ENCODE data around the gene CFTR.
"Not testable (repeated sequence)": the region's sequence is repeated elsewhere in the genome, so short reads cannot be mapped to it uniquely, and the experiment has no call there.

Gene CFTR

DNA sequence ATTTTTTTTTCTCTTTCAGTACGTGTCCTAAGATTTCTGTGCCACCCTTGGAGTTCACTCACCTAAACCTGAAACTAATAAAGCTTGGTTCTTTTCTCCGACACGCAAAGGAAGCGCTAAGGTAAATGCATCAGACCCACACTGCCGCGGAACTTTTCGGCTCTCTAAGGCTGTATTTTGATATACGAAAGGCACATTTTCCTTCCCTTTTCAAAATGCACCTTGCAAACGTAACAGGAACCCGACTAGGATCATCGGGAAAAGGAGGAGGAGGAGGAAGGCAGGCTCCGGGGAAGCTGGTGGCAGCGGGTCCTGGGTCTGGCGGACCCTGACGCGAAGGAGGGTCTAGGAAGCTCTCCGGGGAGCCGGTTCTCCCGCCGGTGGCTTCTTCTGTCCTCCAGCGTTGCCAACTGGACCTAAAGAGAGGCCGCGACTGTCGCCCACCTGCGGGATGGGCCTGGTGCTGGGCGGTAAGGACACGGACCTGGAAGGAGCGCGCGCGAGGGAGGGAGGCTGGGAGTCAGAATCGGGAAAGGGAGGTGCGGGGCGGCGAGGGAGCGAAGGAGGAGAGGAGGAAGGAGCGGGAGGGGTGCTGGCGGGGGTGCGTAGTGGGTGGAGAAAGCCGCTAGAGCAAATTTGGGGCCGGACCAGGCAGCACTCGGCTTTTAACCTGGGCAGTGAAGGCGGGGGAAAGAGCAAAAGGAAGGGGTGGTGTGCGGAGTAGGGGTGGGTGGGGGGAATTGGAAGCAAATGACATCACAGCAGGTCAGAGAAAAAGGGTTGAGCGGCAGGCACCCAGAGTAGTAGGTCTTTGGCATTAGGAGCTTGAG, at the start of gene CFTR:
Gene CFTR (plus strand): TSS at position 801 of the 830 bp plus-strand sequence. CDS start 70 bp downstream, outside the sequence.
- FAIRE-seq, result no peak

DNA sequence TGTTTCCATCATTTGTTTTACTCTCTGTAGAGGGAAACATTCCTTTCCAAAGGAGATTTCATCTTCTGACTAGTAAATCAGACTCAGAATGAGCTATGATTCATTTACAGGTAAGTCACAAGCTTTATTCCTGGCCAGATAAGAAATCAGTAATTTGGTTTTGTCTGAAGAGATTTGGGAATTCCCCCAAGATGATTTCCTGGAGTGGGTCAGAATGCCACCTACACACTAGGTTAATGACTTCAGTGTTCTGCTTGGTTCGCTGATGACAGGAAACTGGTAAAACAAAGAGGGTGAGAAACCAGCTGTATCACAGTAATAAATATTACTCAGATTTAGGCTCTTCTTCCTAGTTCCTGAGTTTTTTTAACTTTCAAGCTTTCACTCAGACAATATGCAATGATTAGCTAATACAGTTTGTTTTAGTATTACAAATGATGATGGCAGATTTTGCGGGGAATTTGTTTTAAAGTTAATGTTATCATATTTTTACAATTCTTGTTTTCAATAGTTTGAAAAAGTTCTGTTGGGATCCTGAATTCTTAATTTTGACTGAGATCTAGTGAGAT, 44.3 kb upstream of the CFTR start:
- no peak for FAIRE-seq

DNA sequence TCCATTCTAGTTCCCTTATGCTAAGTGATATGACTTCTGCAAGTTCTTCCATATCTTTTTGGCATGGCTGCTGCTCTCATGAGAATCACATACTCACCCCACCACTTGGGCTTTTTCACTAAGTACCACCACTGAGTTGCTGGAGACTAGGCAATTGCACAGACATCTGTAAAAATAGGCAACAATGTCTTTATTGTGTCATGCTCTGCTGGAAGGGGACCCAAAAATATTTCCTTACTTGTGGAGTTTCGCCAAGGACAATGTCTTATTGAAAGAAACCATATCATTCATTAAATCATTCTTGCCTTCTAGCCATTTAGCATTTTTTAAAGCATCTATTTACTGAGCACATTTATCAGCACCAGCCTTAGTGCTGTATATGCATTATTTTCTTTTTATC, 35.2 kb upstream of the CFTR start:
- no peak for FAIRE-seq

DNA sequence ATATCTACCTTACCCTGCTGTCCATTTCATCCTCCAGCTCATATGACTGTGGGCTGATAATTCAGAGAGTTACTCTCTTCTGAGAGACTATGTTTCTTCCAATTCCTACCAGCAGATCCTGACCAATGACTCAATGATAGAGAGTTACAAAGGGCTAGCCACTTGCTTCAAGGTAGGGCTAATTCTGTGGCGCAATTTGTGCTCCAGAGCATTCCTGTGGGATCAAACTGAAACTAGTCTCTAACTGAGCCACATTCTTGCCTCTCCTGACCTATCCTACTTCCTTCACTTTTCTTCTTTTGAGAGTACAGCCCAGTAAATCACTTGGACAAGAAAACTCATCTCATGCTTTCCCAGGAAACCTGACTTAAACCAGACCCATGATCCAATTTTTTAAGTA, 34.6 kb upstream of the CFTR start:
- no peak for FAIRE-seq

DNA sequence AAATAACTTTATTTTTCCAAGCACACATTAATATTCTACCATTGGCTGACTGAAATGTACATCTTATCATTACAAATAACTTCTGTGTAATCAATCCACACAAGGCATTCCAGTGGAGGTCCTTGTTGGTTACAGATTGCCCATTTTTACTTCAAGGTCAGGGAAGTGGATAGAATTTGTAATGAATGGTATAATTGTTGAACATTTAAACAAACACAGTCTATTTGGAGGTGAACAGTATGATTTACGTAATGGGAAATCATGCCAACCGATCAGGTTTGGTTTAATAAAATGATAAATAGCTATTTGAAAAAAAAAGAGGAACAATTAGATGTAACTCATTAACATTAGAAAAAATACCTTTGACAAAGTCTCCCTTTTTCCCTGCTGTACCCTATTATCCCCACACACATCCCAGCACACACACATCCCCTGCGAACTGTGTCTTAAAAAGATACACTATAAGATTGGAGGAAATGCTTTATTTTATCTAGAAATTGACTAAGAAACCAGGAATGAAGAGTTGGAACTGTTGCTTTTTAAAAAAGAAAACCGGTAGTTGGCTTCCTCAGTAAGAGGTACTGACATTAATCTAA, 33.5 kb upstream of the CFTR start:
- FAIRE-seq, result no peak

DNA sequence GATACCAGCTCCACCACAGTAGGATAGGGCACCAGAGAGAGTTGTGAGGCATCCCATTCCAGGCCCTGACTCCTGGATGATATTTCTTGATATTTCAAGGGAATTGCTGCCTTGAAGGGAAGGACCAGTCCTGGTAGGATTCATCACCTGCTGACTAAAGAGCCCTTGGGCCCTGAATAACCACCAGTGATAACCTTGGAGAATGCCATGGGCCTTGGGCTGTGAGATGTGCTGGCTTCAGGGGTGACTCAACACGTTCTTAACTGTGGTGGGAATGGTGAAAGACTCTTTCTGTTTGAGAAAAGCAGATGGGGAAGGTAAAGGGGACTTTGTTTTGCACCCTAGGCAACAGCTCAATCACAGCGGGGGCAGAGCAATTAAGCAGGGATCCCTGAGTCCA, 31.2 kb upstream of the CFTR start:
- no peak for FAIRE-seq

DNA sequence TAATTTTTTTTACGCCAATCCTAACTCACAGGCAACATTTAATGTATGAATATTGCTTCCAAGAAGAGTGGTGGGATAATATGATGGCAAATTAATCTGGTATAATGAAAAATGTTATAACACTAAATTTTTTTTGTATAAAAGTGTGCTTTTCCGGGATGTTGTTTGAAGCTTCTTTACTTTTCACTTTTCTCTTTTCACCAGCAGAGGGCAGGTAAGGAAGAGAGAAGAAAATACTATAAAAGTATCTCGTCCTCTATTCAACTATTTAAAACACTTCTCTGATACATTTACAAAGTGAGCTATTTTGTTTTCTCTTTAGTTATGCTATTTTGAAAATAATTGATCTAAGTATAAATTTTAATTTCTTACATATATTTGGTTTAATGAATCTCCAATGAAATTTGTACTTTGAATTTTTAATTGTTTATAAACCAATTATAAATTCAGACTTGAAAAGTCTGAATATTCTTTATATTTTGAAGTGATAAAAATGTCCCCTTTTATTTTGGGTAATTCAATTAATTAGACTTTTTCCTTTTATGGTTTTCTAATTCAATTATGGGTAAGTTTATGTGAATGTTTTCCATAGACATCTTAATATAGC, 20.7 kb upstream of the CFTR start:
- peak; percentile 94 for FAIRE-seq

DNA sequence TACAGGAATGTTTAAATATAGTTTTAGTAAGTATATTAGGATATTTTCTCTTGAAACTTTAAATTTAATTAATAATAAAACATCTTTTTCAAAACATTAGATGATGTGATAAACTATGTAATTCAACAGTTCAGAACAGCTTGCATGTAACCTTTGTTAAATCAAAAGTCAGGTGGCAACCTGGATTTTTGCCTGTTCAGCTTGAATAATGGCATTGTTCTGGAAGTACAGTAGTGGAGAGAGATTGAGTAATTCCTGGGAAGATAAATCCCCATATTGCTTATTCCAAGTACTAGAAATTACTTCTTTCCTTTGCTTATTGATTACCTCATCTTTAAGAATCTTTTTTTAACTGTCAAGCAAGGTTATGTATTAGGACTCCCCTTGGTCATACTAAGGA, 20.1 kb upstream of the CFTR start:
- FAIRE-seq, result no peak

DNA sequence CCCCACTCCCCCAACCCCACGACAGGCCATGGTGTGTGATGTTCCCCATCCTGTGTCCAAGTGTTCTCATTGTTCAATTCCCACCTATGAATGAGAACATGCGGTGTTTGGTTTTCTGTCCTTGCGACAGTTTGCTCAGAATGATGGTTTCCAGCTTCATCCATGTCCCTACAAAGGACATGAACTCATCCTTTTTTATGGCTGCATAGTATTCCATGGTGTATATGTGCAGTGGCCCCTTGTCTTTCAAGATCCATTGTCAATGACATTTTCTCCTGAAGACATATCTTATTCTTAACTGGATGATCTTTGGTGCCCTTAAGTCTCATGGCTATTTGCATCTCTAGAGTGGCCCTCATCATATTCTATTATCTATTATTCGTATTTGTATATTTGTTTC, 19.0 kb upstream of the CFTR start:
- not testable (repeated sequence) for FAIRE-seq

DNA sequence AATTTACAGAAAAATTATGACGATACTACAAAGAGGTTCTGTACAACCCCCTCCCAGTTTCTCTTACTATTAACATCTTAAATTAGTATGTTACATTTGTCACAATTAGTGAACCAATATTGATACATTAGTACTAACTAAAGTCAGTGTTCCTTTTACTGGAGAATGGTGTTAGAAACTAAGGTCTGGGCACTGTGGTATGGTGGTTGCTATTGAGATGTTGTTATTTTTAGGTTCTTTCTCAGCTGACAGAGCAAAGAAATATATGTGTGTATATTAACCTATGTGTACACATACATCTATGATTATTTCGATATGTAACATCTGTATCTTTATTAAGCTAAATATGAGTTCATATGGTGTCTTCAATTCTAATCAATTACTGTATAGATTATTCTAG, 11.7 kb upstream of the CFTR start:
- FAIRE-seq, result no peak

DNA sequence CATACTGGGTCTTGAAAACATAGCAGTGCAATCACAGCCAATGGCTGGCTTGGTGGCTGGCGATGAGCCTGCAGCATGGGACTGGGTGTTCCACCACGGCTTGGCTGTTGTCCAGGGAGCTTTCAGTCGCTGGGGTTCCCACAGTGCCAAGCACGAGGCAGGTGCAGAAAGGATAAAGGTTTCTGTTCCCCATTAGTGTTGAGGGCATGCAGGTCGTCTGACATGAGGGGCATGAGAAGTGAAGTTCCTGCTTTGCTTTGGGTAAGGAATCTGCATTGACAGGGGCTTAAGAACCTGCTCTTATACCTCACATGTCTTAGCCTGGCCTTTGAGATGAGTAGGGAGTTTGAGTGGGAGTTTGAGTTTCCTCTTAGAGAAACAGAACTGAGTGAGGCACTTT, 9.0 kb upstream of the CFTR start:
- no peak for FAIRE-seq

DNA sequence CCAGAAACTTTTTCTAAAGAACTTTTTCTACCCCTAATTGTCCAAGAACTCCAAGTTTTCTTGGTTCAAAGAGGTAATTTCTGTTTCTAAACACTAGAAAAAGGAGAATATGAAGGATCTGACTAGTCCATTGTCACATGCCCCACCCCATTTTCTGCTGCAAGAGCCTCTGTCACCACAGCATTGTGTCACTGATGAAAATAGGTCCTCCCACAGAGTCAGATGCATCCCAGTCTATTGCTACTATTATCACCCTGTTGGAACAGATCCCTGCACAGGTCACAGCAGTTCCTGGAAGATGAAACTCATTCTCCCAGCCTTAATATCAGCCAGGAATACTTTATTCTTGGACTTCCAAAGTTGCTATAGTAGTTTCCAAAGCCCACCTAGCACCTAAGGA, 7.5 kb upstream of the CFTR start:
- no peak for FAIRE-seq

DNA sequence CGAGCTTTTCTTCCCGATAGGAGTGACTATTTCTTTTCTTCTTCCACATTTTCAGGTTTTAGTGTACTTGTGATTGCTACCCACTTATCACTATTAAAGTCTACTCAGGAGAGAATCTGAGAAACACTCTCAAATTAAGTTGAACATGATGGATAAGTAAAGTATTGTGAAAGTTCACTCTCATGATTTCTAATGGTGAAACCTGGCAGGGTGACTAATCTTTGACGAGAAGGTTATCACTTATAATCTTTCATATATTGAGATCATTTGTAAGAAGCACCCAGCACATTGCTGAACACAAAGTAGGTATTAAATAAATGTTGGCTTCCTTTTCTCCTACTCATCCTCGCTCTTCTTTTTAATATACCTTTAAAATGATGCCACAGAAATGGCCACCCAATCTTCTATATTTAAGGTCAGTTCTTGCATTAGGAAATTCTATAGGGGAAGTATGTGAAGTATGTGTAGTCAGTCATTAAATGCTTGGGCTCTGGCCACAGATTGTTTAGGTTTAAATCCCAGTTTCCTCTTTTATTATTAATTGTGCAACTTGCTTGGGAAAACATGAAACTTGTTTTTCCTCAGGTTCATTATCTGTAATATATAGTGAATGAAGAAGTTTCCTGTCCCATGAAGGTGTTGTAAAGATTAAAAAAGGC, 3.1 kb upstream of the CFTR start:
- no peak for FAIRE-seq

DNA sequence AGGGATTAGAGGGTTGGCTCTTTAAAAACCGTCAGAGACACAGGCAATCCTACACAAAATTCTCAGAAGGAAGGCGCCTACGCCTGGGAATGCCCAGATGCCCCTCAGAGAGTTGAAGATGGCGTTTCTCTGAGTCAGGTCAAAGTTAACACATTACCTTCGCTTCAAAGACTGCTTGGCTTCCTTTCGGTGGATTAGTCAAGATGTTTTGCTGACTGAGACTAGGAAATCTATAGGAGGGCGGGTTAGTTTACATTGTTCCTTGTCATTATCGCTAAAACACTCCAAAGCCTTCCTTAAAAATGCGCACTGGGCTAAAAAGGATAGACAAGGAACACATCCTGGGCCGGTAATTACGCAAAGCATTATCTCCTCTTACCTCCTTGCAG, 995 bp upstream of the CFTR start:
- no peak for FAIRE-seq

DNA sequence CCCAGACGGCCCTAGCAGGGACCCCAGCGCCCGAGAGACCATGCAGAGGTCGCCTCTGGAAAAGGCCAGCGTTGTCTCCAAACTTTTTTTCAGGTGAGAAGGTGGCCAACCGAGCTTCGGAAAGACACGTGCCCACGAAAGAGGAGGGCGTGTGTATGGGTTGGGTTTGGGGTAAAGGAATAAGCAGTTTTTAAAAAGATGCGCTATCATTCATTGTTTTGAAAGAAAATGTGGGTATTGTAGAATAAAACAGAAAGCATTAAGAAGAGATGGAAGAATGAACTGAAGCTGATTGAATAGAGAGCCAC, 184 bp downstream of the CFTR start:
- no peak for FAIRE-seq

DNA sequence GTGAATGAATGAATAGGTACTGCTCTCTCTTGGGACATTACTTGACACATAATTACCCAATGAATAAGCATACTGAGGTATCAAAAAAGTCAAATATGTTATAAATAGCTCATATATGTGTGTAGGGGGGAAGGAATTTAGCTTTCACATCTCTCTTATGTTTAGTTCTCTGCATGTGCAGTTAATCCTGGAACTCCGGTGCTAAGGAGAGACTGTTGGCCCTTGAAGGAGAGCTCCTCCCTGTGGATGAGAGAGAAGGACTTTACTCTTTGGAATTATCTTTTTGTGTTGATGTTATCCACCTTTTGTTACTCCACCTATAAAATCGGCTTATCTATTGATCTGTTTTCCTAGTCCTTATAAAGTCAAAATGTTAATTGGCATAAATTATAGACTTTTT, 1.2 kb downstream of the CFTR start:
- FAIRE-seq, result no peak

DNA sequence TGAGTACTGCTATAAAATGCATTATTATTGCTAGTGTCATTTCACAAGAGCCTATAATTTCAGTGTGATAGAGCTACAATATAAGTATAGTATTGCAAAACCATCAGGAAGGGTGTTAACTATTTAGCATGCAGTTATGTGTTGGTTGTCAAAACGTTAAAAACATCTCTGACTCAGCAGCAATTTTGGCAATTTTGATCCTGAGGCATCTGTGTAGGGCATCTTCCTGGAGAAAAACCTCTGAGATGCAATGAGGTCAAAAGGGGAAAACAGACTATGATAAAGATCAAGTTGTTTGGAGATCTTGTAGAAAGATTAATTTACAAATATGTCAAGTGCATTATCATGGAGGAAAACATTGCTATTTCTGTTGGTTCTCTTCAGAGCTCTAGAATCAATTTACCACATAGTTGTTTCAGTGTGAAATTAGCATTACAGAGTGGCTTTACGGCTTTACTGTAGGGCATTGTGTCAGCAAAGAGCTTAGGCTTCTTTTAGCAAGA, 5.3 kb downstream of the CFTR start:
- no peak for FAIRE-seq

DNA sequence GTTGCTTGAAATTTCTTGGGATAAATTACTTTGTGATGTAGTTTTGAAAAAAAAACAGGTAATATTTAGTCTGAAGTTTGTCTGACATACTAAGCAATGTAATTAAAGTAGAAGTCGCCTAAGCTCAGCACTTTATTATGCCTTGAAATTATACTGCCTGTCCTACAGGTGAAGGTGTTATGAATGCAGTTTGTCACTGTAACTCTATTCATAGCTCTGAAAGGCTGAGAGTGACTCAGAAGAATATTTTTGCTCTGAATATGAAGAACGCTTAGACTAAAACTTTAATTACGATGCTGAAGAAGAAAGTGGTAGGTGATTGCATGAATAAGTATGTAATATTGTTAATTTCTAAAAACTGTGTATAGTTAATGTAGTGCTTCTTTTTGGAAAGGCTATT, 9.2 kb downstream of the CFTR start:
- no peak for FAIRE-seq

DNA sequence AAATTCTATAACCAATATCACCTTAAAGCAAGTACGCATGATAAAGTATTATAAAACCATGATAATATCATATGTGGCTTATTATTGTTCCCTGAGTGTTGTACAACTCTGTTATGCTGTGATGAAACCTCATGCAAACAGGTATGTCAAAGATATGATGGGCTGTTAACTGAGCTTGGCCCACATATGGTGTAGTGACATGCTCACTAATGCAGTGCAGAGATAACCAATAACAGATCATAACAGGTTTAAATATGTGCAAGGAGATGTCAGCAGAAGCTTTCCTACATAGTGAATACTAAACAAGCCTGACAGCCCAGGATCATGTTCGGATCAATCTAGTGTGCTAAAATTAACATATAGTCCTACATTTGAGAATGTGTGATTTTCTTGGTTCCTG, 9.6 kb downstream of the CFTR start:
- FAIRE-seq, result no peak

DNA sequence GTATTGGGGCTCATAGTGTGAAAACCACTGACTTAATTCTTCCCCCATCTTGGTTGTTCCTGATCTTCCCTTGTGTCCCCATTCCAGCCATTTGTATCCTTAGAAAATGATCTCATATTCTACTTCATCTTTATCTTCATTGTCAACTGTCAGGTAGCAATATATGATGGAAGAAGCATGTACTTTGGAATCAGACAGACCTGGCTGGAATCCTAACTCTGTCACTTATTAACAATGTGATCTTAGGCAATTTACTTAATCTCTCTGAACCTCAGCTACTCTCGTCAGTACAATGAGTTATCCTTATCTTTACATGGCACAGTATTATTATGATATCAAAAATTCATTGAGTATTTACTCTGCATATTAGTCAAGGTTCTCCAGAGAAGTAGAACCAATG, 10.1 kb downstream of the CFTR start:
- no peak for FAIRE-seq

DNA sequence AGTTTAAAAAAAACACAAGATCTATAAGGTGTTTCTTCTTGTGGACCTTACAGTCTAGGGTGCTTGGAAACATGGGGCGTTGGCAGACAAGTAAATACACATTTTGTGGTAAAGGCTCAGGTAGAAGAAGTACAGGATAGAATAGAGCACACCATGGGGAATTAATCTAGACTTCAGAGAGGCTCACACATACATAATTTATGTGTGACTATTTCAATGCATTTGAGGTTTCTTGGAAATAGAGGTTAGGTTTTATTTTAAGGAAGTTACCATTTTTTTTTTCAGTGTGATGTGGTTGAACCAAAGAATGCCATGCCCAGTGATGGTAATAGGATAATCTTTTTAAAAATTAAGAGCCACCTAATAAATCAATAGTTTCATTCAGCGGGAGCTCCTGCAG, 12.8 kb downstream of the CFTR start:
- FAIRE-seq, result no peak

DNA sequence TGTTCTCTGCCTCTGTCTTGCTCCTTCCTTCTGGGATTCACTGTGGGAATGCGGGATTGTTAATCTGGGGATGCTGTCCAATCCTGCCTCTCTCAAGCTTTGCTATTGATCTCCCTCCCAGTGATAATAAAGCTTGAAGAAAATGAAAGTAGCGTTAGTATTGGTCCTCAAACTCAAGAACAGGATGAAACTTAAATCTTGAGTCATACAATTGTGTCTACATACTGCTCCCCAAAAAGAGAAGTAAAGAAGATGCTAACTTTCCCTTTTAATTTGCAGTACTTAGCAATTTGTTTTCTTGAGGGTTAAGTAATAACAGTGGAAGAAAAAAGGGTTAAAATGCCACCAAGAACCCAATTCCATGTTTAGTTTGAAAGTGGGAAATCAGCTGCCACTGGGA, 13.6 kb downstream of the CFTR start:
- FAIRE-seq, result no peak

DNA sequence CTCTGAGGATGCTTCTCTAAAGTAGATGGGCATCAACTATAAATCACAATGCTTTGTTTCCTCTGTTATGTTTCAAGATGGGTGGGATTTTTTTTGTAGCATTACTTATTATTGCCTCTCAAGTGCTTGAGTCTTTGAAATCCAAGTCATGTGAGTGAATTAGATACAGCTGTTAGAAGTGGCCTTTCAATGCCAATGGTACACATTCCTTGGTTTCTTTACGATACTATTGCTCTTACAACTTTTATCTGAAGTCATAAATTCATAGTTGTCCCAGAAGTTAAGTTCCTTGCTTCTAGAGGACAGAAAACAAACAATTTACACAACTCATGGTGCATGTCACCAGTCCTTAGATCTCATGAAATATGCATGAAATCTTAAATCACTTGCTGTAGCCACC, 15.5 kb downstream of the CFTR start:
- no peak for FAIRE-seq

DNA sequence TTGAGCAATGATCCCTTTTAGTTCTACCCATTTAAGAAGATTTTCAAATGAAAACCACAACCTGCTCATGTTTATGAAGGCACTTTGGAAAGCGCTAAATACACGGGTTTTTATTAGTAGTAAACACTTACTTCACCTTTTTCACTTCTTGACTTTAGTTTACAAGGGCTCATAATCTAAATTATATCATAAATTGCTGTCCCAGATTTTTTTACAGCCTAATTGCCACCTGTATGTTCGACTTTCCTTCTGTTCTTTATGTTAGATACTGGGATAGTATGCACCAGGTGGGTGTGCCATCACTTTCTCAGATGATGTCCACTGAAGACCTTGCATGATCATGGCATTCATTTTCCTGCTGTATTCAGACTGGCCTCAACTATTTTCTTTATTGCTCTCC, 22.5 kb downstream of the CFTR start:
- FAIRE-seq, result no peak
